ENCODE results near the gene INO80B. TPM values are rescaled to one million over a fixed set of nuclear protein-coding genes. Genes with fewer than 3 reads are reported as not detected.

The INO80B gene
- polyA plus RNA-seq, 1 donor from 2014 or later, result 35.2 TPM

DNA sequence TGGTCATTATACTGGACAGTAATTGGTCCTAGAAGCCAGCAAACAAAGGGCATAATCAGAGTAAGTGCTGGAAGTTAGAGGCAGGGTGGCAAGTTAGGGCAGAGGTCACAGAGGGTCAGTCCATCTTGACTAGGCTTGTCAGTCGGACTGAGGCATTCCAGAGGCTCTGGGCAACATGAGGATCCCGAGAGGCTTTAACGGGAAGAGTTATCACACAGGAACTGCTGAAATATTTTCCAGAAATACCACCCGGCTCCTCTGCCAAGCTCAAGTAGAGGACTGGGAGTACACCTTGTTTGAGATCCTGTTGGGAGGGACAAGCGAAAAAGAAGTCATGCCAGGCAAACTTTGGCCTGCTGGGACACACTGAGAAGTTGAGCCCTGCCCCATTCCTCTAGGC is 47.2 kb upstream of the INO80B start:
- Histone ChIP-seq H3K9me2 (ENCODE audit: insufficient read depth, low read length) (no peaks in the 10 kb centered on the region), H3K4me3 (ENCODE audit: low read length) (no peak overlapping the region), H4K20me1 (ENCODE audit: insufficient read depth) (no peaks in the 10 kb centered on the region), H3K27me3 (ENCODE audit: insufficient read depth, low read depth, low read length) (no peaks in the 10 kb centered on the region), H3K9me3 (ENCODE audit: low read length) (no peaks in the 10 kb centered on the region), H3K4me2 (ENCODE audit: low read length) (no peak overlapping the region), H2AFZ (ENCODE audit: low read depth, low read length) (no peak overlapping the region), H3K9ac (ENCODE audit: low read length) (no peak overlapping the region), H3K79me2 (replicated peaks; ENCODE audit: insufficient read depth, low read length) (no peaks in the 10 kb centered on the region), H3K36me3 (ENCODE audit: insufficient read depth, low read length) (no peaks in the 10 kb centered on the region), H3F3A (ENCODE audit: insufficient read depth, low read length, poor library complexity, severe bottlenecking) (no peaks in the 10 kb centered on the region), H3K27ac (ENCODE audit: low read length) (no peak overlapping the region)
- TF ChIP-seq EZH2 (IDR thresholded peaks at IDR 0.05; ENCODE audit: borderline replicate concordance, insufficient read depth, low read length, poor library complexity, severe bottlenecking), result no peak
- TF ChIP-seq CTCF (IDR thresholded peaks at IDR 0.05; ENCODE audit: poor library complexity, severe bottlenecking), result no peak

DNA sequence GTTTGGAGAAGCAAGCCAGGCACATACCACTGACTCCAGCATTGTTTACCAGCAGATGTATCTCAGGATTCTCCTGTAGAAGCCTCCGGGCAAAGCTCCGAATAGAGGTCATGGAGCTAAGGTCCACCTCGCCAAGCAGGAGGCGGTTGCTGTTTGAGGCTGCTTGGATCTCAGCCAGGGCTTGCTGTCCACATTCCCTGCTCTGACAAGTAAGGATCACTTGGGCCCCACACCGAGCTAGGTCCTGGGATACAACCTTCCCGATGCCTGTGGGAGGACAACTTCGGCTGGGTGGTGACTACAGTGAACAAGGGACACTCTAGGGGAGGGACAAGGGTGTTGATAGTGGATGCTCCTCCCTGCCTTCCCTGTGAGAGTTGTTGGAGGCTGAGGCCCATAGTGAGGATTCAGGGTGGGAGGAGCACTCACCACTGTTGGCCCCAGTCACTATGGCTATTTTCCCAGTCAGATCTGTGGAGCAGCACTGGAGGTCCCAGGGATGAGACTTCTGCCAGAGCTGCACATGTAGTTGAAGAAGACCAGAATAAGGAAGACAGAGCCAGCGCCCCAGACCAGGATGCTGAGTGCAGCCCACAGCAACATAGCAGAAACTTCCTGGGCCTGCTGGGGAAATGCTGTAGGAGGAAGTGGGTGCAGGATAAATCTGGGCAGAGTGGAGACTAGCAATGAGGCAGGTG is 41.7 kb upstream of the INO80B start:
- no peaks in the 10 kb centered on the region for H4K20me1 ChIP-seq (ENCODE audit: insufficient read depth)
- TF ChIP-seq TAF1 (IDR thresholded peaks at IDR 0.05; ENCODE audit: low read depth), result no peak
- TF ChIP-seq CTCF (IDR thresholded peaks at IDR 0.05; ENCODE audit: poor library complexity, severe bottlenecking), result no peak
- TF ChIP-seq EZH2 (IDR thresholded peaks at IDR 0.05; ENCODE audit: borderline replicate concordance, insufficient read depth, low read length, poor library complexity, severe bottlenecking), result no peak
- TF ChIP-seq MXI1 (conservative IDR thresholded peaks at IDR 0.05; ENCODE audit: poor library complexity, severe bottlenecking), result no peak
- TF ChIP-seq, protein P1, sequence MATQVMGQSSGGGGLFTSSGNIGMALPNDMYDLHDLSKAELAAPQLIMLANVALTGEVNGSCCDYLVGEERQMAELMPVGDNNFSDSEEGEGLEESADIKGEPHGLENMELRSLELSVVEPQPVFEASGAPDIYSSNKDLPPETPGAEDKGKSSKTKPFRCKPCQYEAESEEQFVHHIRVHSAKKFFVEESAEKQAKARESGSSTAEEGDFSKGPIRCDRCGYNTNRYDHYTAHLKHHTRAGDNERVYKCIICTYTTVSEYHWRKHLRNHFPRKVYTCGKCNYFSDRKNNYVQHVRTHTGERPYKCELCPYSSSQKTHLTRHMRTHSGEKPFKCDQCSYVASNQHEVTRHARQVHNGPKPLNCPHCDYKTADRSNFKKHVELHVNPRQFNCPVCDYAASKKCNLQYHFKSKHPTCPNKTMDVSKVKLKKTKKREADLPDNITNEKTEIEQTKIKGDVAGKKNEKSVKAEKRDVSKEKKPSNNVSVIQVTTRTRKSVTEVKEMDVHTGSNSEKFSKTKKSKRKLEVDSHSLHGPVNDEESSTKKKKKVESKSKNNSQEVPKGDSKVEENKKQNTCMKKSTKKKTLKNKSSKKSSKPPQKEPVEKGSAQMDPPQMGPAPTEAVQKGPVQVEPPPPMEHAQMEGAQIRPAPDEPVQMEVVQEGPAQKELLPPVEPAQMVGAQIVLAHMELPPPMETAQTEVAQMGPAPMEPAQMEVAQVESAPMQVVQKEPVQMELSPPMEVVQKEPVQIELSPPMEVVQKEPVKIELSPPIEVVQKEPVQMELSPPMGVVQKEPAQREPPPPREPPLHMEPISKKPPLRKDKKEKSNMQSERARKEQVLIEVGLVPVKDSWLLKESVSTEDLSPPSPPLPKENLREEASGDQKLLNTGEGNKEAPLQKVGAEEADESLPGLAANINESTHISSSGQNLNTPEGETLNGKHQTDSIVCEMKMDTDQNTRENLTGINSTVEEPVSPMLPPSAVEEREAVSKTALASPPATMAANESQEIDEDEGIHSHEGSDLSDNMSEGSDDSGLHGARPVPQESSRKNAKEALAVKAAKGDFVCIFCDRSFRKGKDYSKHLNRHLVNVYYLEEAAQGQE (IDR thresholded peaks at IDR 0.05; ENCODE audit: borderline replicate concordance), result no peak
- TF ChIP-seq RAD21 (conservative IDR thresholded peaks at IDR 0.05), result no peak
- no peak for TF ChIP-seq SMC3 (conservative IDR thresholded peaks at IDR 0.05; ENCODE audit: poor library complexity)
- TF ChIP-seq EP300 (conservative IDR thresholded peaks at IDR 0.05; ENCODE audit: poor library complexity, severe bottlenecking), result no peak
- no peak for TF ChIP-seq POLR2AphosphoS5 (IDR thresholded peaks at IDR 0.05)
- no peaks in the 10 kb centered on the region for H3K9me3 ChIP-seq (ENCODE audit: low read length)

More for the DNA sequence above, 41.7 kb upstream of the INO80B start:
- Histone ChIP-seq H3K27ac (ENCODE audit: low read length) (no peak overlapping the region), H2AFZ (ENCODE audit: low read depth, low read length) (no peak overlapping the region), H3K4me3 (ENCODE audit: low read length) (no peak overlapping the region), H3K27me3 (ENCODE audit: insufficient read depth, low read depth, low read length) (no peaks in the 10 kb centered on the region), H3K9ac (ENCODE audit: low read length) (no peak overlapping the region), H3K4me2 (ENCODE audit: low read length) (no peak overlapping the region), H3K36me3 (ENCODE audit: insufficient read depth, low read length) (no peaks in the 10 kb centered on the region), H3K9me2 (ENCODE audit: insufficient read depth, low read length) (no peaks in the 10 kb centered on the region), H3K79me2 (replicated peaks; ENCODE audit: insufficient read depth, low read length) (no peaks in the 10 kb centered on the region), H3F3A (ENCODE audit: insufficient read depth, low read length, poor library complexity, severe bottlenecking) (no peaks in the 10 kb centered on the region)

All from neural cell (in vitro differentiated cells).